Measurements from ENCODE around the gene FABP1. TPM values are rescaled to one million over a fixed set of nuclear protein-coding genes. Genes with fewer than 3 reads are reported as not detected.

Gene FABP1
- not detected in 2 replicates for total RNA-seq

GRCh38 chr2:88127888-88128653 is at the start of gene FABP1:
FABP1 (minus strand) TSS chr2:88128062; CDS start chr2:88128017, 45 bp downstream.

Other genes starting within 250 kb of the FABP1 start
- 15.6 and 88.5 TPM in 2 replicates for gene RNU2-63P, start 111.5 kb downstream of the FABP1 start, total RNA-seq
- gene KRCC1, start 72.3 kb downstream of the FABP1 start, total RNA-seq, result 21.4 and 22.8 TPM in 2 replicates
- gene SMYD1, start 60.2 kb downstream of the FABP1 start, total RNA-seq, result not detected in 2 replicates
- gene THNSL2, start 42.3 kb upstream of the FABP1 start, total RNA-seq, result under 0.01 and 5.6 TPM in 2 replicates

Data from epithelial cell of umbilical artery (primary cell).